K562 (cell line): ENCODE measurements around the gene RGL2. TPM values are rescaled to one million over a fixed set of nuclear protein-coding genes. Genes with fewer than 3 reads are reported as not detected.
A peak's percentile ranks its signal among the peaks of the same experiment; 100 is the strongest.

ENCODE experiments used
- ASH1L ChIP-seq: fragments of 450-650 bp; IDR thresholded peaks from 2 replicates; pipeline ENCODE4 v1.6.1; 2018; ENCODE audit warnings: borderline replicate concordance, mild to moderate bottlenecking, low read depth; ENCODE audit not compliant: partially characterized antibody
- DDX20 ChIP-seq: fragments of 450-650 bp; IDR thresholded peaks from 2 replicates; pipeline ENCODE4 v1.6.1; 2016; ENCODE audit warnings: missing genetic modification characterization, low read depth, mild to moderate bottlenecking, missing compliant biosample characterization, moderate library complexity
- DMBX1 ChIP-seq: fragments of 250-450 bp; sonication (Bioruptor Pico); IDR thresholded peaks from 2 replicates; pipeline ENCODE4 v1.8.0; 2022; ENCODE audit warnings: inconsistent platforms, mild to moderate bottlenecking, moderate library complexity, borderline replicate concordance
- DPF2 ChIP-seq: fragments of 450-650 bp; IDR thresholded peaks from 2 replicates; pipeline ENCODE4 v1.6.1; 2016
- GATAD2B ChIP-seq: fragments of 450-650 bp; IDR thresholded peaks from 2 replicates; pipeline ENCODE4 v1.6.1; 2017; ENCODE audit warnings: mild to moderate bottlenecking, borderline replicate concordance
- HNRNPLL ChIP-seq: fragments of 200-400 bp; formaldehyde crosslinking; IDR thresholded peaks from 2 replicates; pipeline ENCODE4 v1.6.1; 2017; ENCODE audit warnings: low read length, low read depth, mild to moderate bottlenecking; ENCODE audit not compliant: poor library complexity, severe bottlenecking
- HOMEZ ChIP-seq: fragments of 250-450 bp; sonication (Bioruptor Pico); IDR thresholded peaks from 2 replicates; pipeline ENCODE4 v1.4.0; 2020; ENCODE audit warnings: mild to moderate bottlenecking, moderate library complexity
- MIER1 ChIP-seq: fragments of 450-650 bp; IDR thresholded peaks from 2 replicates; pipeline ENCODE4 v1.6.1; 2016; ENCODE audit warnings: antibody characterized with exemption, mild to moderate bottlenecking, low read depth
- NFRKB ChIP-seq: fragments of 450-650 bp; IDR thresholded peaks from 2 replicates; pipeline ENCODE4 v1.6.1; 2016; ENCODE audit warnings: low read depth
- NFYB ChIP-seq: IDR thresholded peaks from 2 replicates; pipeline ENCODE4 v1.6.1; 2011; ENCODE audit warnings: mild to moderate bottlenecking, moderate library complexity; ENCODE audit not compliant: insufficient read length; ENCODE audit errors: extremely low read depth
- NRF1 ChIP-seq, 2 experiments: fragments of 450-650 bp; IDR thresholded peaks in 1 of 2; conservative IDR thresholded peaks in 1 of 2; 2 replicates each; pipeline ENCODE4 v1.6.1; 2014; ENCODE audit warnings: mild to moderate bottlenecking in 2 of 2
- PCBP1 ChIP-seq: fragments of 200-400 bp; formaldehyde crosslinking; IDR thresholded peaks from 2 replicates; pipeline ENCODE4 v1.6.1; 2018; ENCODE audit warnings: mild to moderate bottlenecking, low read depth, low read length; ENCODE audit not compliant: poor library complexity, severe bottlenecking
- PTTG1 ChIP-seq: fragments of 450-650 bp; IDR thresholded peaks from 2 replicates; pipeline ENCODE4 v1.6.1; 2016; ENCODE audit warnings: low read depth, mild to moderate bottlenecking, missing genetic modification characterization, missing compliant biosample characterization
- SMAD1 ChIP-seq: fragments of 150-350 bp; IDR thresholded peaks from 2 replicates; pipeline ENCODE4 v1.6.1; 2014; ENCODE audit warnings: low read length, low read depth; ENCODE audit not compliant: partially characterized antibody
- SMAD4 ChIP-seq: fragments of 250-450 bp; sonication (Bioruptor Pico); conservative IDR thresholded peaks from 2 replicates; pipeline ENCODE4 v1.8.0; 2021; ENCODE audit warnings: inconsistent platforms, mild to moderate bottlenecking, moderate library complexity
- TAF1 ChIP-seq: IDR thresholded peaks from 2 replicates; pipeline ENCODE4 v1.6.1; 2011; ENCODE audit warnings: mild to moderate bottlenecking, low read length, moderate library complexity; ENCODE audit not compliant: insufficient read depth, control insufficient read depth, severe bottlenecking; ENCODE audit errors: extremely low read depth
- U2AF1 ChIP-seq: fragments of 200-400 bp; formaldehyde crosslinking; optimal IDR thresholded peaks from 2 replicates; pipeline ENCODE3; 2017; ENCODE audit warnings: mild to moderate bottlenecking, low read depth, low read length, moderate library complexity
- XRCC5 ChIP-seq: fragments of 200-400 bp; formaldehyde crosslinking; IDR thresholded peaks from 2 replicates; pipeline ENCODE4 v1.6.1; 2017; ENCODE audit warnings: low read depth, mild to moderate bottlenecking, low read length
- ZNF384 ChIP-seq: IDR thresholded peaks from 2 replicates; pipeline ENCODE4 v1.6.1; 2012; ENCODE audit warnings: low read depth, low read length, improper control_type of control experiment
- polyA plus RNA-seq, 8 experiments: library from polyadenylated mRNA; depleted of rRNA in 4 of 8; stranded (reverse) in 5 of 8; unstranded in 3 of 8; fragments of >200 nt; fragmentation: Nextera tagmentation in 2 of 8; fragmentation: Illumina TruSeq in 1 of 8; extraction: Ambion mirVana in 2 of 8; extraction: Trizol in 1 of 8; gene quantifications; 2 replicates each; pipeline versions ENCODE4 v1.2.1 to v1.2.3, GENCODE V29; 2011 to 2014; ENCODE audit warnings: inconsistent platforms in 1 of 8, missing spikeins in 1 of 8
- total RNA-seq, 7 experiments: library from RNA; depleted of rRNA in 6 of 7; stranded (reverse); fragments of >200 nt in 6 of 7; fragmentation: Illumina TruSeq in 2 of 7; extraction: Trizol in 2 of 7; gene quantifications; 2 replicates each; pipeline versions ENCODE4 v1.2.1 to v1.2.3, GENCODE V29; 2011 to 2021; ENCODE audit warnings: low replicate concordance in 1 of 7
- TF ChIP-seq, protein P1 (sequence below): fragments of 450-650 bp; formaldehyde crosslinking; IDR thresholded peaks from 2 replicates; pipeline ENCODE4 v1.4.0; 2020; ENCODE audit warnings: mild to moderate bottlenecking
- TF ChIP-seq, protein P2 (sequence below): IDR thresholded peaks from 3 replicates; pipeline ENCODE4 v1.6.1; 2011; ENCODE audit warnings: borderline replicate concordance, mild to moderate bottlenecking, moderate library complexity; ENCODE audit not compliant: insufficient read length; ENCODE audit errors: extremely low read depth
- TF ChIP-seq, protein P3 (sequence below), 2 experiments: fragments of 250-450 bp in 1 of 2; fragments of 450-650 bp in 1 of 2; sonication (Bioruptor Pico) in 1 of 2; IDR thresholded peaks; 2 replicates each; pipeline versions ENCODE4 v1.6.1 to v1.8.0; 2016 to 2021; ENCODE audit warnings: mild to moderate bottlenecking in 2 of 2, moderate library complexity in 2 of 2, missing compliant biosample characterization in 1 of 2, missing genetic modification characterization in 1 of 2

Gene RGL2
- total and polyA plus RNA-seq, 9 of the 15 experiments (the other 6 are each of a cell fraction or from before 2014, with no cell fraction given) = 1.8 to 57.1 (median 19.5) TPM

DNA sequence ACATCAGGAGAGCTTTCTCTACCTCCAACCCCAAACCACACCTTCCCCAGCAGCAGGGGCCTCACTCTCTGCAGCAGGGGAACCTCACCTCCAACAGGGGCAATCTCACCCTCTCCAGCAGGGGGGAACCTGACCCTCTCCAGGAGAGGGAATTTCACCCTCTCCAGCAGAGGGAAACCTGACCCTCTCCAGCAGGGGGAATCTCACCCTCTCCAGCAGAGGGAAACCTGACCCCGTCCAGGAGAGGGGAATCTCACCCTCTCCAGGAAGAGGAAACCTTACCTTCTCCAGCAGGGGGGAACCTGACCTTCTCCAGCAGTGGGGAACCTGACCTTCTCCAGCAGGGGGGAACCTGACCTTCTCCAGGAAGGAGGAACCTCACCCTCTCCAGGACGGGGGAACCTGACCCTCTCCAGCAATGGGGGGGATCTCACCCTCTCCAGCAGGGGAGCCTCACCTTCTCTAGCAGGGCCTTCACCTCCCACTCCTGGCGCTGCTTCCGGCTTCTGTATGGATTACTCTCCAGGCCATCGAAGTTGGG, 18.7 kb downstream of the RGL2 start (continued):
- no peak for TF ChIP-seq NFRKB
- no peak for TF ChIP-seq MIER1
- TF ChIP-seq SMAD4 (CRISPR knock-in tag) = peak; percentile 48; the same call in 1 of the 2 replicates
- TF ChIP-seq GATAD2B = 0 out of 2 replicates have a peak, but pooled peaks have one; percentile 31
- TF ChIP-seq PCBP1 = no peak
- no peak for TF ChIP-seq HOMEZ (CRISPR knock-in tag)
- TF ChIP-seq ZNF384 = peak; percentile 21; the same call in 1 of the 2 replicates
- TF ChIP-seq, protein P1, sequence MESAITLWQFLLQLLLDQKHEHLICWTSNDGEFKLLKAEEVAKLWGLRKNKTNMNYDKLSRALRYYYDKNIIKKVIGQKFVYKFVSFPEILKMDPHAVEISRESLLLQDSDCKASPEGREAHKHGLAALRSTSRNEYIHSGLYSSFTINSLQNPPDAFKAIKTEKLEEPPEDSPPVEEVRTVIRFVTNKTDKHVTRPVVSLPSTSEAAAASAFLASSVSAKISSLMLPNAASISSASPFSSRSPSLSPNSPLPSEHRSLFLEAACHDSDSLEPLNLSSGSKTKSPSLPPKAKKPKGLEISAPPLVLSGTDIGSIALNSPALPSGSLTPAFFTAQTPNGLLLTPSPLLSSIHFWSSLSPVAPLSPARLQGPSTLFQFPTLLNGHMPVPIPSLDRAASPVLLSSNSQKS (CRISPR knock-in tag) = no peak
- TF ChIP-seq U2AF1 = no peak
- TF ChIP-seq, protein P2, sequence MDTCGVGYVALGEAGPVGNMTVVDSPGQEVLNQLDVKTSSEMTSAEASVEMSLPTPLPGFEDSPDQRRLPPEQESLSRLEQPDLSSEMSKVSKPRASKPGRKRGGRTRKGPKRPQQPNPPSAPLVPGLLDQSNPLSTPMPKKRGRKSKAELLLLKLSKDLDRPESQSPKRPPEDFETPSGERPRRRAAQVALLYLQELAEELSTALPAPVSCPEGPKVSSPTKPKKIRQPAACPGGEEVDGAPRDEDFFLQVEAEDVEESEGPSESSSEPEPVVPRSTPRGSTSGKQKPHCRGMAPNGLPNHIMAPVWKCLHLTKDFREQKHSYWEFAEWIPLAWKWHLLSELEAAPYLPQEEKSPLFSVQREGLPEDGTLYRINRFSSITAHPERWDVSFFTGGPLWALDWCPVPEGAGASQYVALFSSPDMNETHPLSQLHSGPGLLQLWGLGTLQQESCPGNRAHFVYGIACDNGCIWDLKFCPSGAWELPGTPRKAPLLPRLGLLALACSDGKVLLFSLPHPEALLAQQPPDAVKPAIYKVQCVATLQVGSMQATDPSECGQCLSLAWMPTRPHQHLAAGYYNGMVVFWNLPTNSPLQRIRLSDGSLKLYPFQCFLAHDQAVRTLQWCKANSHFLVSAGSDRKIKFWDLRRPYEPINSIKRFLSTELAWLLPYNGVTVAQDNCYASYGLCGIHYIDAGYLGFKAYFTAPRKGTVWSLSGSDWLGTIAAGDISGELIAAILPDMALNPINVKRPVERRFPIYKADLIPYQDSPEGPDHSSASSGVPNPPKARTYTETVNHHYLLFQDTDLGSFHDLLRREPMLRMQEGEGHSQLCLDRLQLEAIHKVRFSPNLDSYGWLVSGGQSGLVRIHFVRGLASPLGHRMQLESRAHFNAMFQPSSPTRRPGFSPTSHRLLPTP = no peak
- no peak for TF ChIP-seq SMAD1
- peak; percentile 98 for TF ChIP-seq XRCC5
- TF ChIP-seq ASH1L = no peak
- TF ChIP-seq, protein P3, sequence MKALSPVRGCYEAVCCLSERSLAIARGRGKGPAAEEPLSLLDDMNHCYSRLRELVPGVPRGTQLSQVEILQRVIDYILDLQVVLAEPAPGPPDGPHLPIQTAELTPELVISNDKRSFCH (CRISPR knock-in tag; IDR thresholded peaks at IDR 0.05) = no peak
- TF ChIP-seq, protein P3 (tag; IDR thresholded peaks at IDR 0.05) = peak; percentile 80; the same call in 1 of the 2 replicates
- TF ChIP-seq DPF2 = no peak
- TF ChIP-seq DMBX1 = no peak
- no peak for TF ChIP-seq DDX20 (tag)
- no peak for TF ChIP-seq HNRNPLL
- no peak for TF ChIP-seq PTTG1 (tag)
- no peak for TF ChIP-seq NFYB
- TF ChIP-seq TAF1 = no peak
- no peak for TF ChIP-seq NRF1 (conservative IDR thresholded peaks at IDR 0.05 in 1 of 2, IDR thresholded peaks at IDR 0.05 in 1 of 2)
